ENCODE data around the gene SP140.

DNA sequence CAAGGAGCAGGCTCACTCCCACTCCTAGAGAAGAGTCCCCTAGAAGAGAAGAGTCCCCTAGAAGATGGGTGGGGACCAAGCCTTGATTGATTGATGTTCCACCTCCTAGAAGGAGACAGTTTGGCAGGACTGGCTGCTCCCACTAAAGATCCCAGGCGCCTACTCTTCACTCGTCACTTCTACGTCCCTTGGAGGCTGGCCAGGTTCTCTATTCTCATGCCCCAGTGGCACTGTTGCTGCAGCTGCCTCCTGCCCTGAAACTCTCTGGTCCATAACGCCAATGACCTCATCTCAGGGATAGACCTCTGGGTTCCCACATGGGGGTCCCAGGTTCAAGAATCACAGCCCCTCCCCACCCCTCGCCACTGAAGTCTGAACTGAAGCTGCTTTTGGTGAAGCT is 99.0 kb downstream of the SP140 start:
- TF ChIP-seq CTCF (IDR thresholded peaks at IDR 0.05; ENCODE audit: low read length) (no peak), EZH2 (optimal IDR thresholded peaks at IDR 0.05; ENCODE audit: low read depth, low read length) (no peak)
